Raji (cell line): Measurements from ENCODE around the gene CCDC192.

Experiments
- POLR2A ChIP-seq: IDR thresholded peaks from 2 replicates; pipeline ENCODE4 v1.6.1; 2011; ENCODE audit warnings: low read depth, low read length, control low read depth; ENCODE audit not compliant: insufficient read depth

CCDC192 gene

DNA sequence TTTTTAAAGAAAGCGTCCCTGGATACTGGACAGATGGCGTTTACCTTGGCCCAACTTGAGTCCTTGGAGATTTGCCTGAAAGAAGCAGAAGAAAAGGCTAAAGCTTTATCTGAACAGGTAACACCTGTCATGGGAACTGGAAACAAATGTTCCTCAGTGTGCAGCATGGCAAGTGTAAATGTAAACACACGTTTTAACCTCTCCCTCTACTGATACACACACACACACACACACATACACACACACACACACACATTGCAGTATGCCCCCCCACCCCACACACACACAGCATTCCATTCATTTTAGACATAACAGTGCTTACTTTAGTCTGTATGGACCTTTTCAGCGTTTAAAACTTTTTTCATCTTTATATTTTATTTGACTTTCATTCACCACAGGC, 51.1 kb downstream of the CCDC192 start:
- TF ChIP-seq POLR2A = no peak

DNA sequence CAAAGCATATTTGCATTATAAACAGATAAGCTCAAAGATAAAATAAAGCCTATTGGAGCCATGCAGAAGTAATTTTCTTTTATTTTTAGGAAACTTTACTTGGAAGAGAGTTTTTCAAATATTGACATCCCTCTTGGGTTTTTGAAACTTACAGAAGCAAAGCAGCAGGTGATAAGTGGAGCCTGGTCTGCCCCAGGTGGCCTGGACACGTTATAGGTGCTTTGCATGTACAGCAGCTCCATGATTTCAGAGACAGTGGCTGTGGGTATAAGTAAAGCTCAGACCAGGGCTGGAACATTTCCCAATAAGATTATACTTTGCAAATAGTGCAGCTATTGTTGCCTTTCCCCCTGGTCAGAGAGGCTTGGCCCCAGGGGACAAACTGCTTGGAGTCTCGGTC, 51.5 kb downstream of the CCDC192 start:
- TF ChIP-seq POLR2A = no peak

DNA sequence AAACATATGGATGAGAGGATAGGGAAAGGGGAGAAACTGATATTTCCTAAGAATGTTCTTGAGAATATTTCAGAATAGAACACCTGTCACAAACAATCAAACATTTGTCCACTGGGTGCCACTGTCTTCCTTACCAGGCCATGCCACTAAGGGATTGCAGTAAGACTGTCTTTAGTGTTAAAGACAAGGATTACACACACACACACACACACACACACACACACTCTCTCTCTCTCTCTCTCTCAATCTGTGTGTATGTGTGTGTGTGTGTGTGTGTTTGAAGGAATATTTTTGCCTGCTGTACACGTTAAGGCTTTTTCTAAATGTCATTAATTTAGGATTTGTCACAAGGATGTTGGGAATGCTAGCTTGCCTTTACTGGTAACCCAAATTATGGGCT, 54.4 kb downstream of the CCDC192 start:
- TF ChIP-seq POLR2A = no peak

DNA sequence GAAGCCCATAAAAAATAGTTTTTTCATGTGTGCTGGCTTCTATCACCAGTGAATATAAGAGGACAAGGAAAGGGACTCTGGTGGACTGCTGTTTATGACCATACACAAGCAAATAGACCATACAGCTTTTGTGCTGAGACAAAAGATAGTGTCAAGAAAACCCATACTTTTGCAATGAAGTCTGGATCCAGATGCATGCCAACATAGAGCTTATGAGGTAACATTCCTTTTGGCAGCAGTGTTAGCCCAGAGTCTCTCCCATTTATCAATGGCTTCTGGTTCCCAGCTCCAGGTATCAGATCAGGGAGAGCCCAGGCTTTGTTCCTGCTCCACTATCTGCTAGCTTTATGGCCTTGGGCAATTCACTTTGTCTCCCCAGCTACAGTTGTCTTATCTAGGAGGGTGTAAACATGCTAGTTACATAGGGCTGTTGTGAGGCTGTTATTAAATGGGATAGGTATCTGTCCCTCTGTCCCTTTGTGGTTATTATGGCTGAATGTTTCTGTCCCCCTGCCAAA, 55.6 kb downstream of the CCDC192 start:
- TF ChIP-seq POLR2A = no peak

DNA sequence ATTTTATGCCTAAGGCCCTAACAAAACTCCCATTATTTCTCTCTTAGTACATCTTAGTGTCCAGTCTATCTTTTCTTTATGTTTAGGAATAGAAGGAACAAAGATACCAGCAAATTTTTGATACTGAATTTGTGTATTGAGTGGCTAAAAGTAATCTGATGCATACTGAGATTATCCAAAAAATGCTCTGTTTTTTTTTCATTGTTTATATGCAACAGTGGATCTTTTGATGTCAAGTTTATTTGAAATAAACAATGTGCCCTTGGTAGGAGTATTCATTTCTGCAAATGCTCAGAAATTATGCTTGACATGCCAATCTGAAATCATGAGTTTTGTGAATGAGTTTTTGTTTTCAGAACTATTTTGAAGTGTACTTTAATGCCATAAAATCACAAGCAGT, 58.7 kb downstream of the CCDC192 start:
- no peak for TF ChIP-seq POLR2A

DNA sequence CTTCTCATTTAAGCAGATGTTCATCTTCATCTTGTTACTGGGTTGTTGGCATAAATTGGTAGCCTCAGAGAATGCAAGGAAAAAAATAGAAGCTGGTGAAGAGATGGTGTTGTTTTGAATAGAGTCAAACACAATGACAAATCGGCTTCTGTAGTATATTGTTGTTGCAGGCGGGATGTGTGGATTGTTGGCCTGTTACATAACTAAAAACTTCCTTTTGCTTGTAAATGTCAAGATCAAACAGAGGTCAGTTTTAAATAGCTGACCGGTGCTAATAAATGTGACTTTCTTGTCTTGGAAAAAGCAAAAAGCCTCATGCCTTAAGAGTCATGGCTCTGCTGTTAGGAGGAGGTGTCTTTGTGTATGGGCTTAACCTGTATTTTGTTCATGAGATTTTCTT, 59.2 kb downstream of the CCDC192 start:
- no peak for TF ChIP-seq POLR2A

DNA sequence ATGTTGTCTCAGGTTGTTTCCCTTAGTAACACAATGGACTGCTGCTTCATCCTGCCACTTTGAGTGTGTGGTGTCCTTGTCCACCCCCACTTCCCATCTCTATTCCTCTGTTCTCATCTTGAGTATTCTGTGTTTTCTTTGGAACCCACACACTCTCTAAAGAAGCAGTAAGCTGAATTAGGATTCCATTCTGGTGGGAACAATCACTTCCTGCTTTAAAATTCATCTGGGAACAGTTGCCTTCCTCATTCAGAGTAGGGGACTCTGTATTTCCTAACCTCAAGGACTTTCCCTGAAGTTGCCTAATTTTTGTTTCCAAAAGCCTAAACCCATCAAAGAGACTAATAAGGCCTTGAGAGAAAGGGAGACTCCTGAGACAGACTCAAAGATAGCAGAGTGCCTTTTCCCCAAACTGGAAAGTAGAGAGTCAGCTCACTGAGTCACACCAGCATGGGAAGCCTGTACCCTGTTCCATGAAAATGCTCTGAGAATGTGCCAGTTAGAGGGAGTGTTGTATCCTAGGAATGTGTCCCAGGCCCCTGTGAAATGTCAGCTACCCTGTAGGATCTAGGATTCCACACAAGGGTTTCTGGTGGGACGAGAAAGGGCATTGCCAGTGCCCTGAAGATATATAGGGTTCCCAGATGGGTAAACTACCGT, 63.6 kb downstream of the CCDC192 start:
- no peak for TF ChIP-seq POLR2A

DNA sequence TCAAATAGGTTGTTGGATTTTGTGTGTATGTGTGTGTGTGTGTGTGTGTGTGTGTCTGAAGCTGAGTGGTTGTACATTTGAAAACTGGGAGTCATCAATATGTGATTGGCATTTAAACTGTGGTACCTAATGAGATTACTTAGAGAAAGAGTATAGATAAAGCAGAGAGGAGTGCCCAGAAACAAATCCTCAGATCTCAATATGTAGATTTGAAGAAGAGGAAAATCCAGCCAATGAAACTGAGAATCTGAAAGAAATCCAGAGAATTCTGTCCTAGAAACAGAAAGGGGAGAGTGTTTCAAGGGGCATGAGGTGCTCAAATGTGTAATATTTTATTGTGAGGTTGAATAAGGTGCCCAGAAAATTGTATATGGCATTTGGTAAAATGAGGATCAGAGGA, 66.2 kb downstream of the CCDC192 start:
- no peak for TF ChIP-seq POLR2A

DNA sequence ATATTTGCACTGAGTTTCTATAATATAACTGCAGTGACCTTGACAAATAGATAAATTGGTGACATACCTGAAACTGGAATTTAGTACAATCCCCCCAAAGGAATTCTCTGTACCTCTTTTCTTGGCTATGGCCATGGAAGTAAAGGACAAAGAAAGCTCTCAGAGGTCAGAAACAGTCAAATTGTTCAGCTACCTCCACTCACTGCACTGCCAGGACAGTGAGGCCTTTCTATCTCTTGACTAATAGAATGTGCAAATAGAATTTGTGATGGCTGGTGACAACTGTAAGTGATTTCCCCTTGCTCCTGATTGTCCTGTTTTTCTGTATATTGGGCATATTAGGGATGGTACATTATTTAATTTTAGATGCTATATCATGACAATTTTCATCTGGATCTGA, 67.1 kb downstream of the CCDC192 start:
- TF ChIP-seq POLR2A = no peak

DNA sequence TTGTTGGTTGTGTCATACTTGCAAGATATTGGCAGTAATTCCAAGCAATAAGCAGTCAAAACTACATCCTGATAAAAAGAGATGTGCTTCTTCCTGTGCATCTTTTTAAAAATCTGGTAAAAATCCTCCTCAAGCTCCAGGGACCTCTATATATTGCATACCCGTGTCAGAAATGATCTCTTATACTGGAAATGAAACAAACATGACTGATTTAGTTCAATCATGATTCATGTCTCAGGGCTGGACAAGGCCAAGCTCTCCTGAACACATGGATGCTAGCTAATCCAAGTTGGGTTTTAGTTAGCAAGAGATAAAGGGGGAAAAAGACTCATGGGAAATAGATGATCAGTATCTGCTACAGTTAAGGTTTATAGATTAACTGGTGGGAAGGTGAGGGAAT, 69.3 kb downstream of the CCDC192 start:
- no peak for TF ChIP-seq POLR2A

DNA sequence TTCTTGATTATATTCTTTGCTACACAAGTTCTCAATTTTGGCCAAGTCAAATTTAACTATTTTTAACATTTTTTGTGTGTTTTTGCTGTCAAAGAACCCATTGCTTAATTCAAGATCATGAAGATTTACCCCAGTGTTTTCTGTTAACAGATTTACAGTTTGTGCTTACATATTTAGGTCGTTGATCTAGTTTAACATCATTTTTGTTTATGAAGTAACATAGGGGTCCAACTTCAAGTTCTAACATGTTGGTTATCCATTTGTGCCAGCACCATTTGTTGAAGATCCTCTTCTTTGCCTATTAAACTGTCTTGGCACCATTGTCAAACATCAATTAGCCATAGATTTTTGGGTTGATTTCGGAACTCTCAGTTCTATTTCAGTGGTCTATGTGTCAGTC, 71.0 kb downstream of the CCDC192 start:
- no peak for TF ChIP-seq POLR2A

DNA sequence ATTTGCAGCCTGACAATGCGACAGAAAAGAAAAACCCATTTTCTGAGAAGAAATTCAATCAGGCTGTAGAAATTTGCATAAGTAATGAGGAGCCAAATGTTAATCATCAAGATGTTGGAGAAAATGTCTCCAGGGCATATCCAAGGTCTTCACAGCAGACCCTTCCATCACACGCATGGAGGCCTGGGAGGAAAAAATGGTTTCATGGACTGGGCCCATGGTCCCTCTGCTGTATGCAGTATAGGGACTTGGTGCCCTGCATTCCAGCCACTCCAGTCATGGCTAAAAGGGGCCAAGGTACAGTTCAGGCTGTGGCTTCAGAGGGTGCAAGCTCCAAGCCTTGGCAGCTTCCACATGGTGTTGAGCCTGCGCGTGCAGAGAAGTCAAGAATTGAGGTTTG, 73.3 kb downstream of the CCDC192 start:
- TF ChIP-seq POLR2A = no peak

DNA sequence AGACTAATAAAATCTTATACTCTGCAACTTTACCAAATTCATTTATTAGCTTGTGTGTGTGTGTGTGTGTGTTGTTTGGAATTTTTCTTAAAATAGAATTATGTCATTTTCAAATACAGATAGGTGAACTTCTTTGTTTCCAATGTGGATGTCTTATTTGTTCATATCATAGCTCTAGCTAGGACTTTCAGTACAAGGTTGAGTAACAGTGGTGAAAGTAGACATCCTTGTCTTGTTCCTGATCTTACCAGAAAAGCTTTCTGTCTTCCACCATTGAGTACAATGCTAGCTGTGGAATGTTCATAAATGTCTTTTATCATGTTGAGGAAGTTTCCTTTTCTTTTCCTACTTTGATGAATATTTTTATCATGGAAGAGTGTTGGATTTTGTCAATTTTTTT, 74.8 kb downstream of the CCDC192 start:
- TF ChIP-seq POLR2A = no peak

DNA sequence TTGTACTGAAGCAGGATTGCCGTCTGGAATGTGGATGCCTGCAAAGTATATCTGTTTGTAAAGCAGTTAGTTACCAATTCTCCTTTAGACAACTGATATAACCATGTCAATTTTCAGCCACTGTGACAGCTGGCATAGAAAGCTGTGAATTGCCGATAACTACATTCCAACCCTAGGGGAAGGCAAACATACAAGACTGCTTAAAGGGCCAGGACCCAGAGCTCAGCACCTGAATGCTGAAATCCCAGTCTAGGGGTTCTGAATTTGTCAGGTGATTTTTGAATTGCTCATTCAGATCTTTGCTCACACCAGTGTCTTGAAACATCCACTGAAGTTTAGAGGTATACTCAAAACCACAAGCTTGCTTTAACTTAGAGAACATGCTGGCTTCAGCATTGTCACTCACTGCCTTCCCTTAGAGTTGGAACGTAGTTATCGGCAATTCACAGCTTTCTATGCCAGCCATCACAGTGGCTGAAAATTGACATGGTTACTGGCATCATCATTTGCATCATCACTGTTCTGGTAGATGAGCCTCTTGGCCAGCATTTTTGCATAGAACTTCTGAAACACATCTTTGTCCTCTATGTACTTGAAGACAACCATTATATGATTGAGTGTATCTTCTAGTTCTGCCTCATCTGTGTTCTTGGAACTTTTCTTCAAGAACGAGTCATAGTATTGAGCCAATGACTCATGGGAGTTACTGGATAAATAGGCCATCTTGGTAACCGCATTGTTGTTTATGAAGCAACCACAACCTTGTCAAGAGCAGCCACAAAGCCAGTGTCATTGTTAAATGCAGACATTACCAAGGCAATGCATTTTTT, 82.1 kb downstream of the CCDC192 start:
- no peak for TF ChIP-seq POLR2A

DNA sequence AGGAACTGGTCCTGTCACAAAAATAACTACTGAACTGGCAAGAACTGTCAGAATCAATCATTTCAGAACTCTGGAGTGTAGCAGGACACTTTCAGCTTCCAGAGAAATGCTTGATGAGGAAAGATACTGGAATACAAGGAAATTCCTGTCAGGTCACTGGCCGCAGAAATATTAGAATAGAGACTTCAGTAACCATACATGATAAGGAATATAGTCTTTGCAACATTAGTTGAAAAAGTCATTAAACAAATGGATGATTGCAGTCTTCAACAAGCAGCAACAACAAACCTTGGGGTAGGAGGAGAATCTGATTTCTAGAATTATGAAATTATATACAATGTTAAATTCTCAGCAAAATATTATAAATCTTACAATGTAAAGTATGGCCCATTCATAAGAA, 88.2 kb downstream of the CCDC192 start:
- TF ChIP-seq POLR2A = no peak

DNA sequence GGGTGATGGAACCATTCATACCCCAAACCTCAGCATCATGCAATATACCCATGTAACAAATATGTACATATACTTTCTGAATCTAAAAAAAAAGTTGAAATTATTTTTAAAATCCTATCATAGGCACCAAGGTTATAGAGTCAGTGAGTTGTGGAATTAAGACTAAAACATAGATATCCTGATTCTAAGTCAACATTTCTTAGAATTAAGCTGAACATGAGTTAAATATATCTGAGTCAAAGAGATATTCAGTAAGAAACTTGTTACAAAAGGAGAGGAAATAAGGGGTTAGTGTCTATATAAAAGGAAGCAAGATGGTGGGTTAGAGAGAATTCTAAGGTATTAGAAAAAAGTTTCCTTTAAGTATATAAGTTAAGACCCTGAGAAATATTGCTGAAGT, 89.9 kb downstream of the CCDC192 start:
- no peak for TF ChIP-seq POLR2A
